AG08395 (cell line): ENCODE data around the gene TMEM267.
"Not testable (repeated sequence)": the region's sequence is repeated elsewhere in the genome, so short reads cannot be mapped to it uniquely, and the experiment has no call there.

Experiments used
- DNase-seq: peaks from one replicate; pipeline ENCODE4 v3.0.0; 2012; ENCODE audit warnings: mixed read lengths, low spot score

TMEM267 gene, protein sequence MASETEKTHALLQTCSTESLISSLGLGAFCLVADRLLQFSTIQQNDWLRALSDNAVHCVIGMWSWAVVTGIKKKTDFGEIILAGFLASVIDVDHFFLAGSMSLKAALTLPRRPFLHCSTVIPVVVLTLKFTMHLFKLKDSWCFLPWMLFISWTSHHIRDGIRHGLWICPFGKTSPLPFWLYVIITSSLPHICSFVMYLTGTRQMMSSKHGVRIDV

DNA sequence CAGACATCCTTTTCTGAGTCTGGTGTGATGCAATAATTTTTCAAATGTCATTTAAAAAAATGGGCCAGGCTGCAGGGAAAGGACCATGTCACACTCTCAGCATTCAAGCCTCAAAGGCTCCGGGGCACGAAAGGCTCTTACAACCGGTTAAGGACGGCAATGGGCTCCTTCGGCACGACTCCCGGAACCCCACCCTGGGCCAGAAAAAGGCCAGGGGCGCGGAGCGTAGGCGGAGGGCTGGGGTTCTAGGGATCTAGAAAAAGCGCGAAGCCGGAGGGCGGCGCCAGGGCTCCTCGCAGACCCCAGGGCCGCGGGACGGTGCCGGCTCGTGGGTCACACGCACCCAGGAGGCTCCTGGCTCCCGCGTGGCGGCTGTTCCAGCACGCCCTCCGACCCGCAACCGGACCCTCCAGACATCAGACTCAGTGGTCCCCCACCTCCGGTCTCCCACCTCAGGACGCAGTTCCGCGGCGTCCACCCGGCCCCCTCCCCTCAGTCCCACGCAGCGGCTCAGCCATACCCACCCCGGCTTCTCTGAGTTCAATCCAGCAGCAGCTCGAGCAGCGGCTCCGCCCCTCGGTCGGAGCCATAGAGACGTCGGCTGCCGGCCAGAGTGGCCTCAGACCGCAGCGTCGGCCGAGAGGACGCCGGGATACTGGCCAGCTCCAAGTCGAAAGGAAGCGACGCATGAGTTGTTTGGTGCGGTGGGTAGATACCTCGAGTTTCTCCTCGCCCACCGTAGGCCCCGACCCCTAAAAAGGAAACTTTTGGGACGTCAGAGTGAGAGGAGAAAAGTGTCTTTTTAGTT is at the start of gene TMEM267:
TMEM267 (minus strand) TSS at position 568 of the 808 bp plus-strand sequence. CDS start 29,896 bp downstream, outside the sequence.
- peak; percentile 90 for DNase-seq

DNA sequence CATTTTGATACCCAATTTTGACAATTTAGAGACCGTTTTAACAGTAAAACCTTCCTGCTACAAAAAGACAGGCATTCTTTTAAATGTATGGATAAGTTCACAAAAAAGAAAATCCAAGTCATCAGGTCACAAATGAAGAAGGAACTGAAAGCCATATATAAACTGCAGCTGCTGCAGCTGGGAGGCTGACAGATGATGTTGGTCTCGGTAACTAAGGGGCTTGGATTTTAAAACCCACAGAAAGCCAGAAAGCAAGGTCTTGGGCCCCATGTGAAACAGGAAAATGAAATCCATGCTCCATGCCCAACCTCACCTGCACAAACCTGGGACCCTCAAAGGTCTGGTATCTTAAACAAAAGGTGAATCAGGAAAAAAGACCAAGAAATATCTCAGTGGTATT is 47.0 kb upstream of the TMEM267 start:
- DNase-seq, result no peak

DNA sequence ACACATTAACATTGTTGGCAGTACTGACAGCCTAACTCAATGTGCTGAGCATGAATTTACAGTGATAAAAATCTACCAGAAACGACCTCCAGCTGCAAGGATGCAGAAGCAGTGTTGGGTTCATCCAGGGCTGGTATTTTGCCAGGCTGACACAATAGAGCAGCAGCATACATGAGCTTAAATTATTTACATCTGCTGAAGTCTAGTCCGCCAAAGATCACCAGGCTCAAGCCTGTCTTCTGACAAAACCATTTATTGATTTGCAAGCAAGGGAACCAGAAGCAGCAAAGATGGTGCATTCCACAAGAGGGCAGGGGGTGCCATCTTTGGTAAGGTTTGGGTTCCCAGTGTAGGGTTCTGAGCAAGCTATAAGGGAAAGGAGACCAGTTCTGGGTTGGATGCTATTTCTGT is 40.0 kb upstream of the TMEM267 start:
- no peak for DNase-seq

DNA sequence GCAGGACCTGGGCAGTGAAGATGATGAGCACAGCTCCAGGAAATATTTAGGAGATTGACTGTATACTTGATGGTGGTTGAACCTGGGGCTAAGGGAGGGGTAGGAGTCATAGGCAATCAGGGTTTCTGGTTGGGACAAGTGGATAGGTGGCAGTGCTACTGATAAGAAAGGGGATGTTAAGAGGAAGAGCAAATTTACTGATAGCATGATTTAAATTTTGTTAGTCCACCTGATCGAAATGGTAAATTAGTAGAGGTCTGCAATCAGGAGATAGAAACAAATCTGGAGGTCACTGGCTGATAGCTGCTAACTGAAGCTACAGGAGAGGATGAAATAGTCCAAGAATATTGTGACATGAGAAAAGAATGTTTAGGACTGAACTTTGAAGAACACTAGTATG is 37.0 kb upstream of the TMEM267 start:
- DNase-seq, result no peak

GRCh38 chr5:43515678-43516048 is 32.0 kb upstream of the TMEM267 start:
- no peak for DNase-seq

DNA sequence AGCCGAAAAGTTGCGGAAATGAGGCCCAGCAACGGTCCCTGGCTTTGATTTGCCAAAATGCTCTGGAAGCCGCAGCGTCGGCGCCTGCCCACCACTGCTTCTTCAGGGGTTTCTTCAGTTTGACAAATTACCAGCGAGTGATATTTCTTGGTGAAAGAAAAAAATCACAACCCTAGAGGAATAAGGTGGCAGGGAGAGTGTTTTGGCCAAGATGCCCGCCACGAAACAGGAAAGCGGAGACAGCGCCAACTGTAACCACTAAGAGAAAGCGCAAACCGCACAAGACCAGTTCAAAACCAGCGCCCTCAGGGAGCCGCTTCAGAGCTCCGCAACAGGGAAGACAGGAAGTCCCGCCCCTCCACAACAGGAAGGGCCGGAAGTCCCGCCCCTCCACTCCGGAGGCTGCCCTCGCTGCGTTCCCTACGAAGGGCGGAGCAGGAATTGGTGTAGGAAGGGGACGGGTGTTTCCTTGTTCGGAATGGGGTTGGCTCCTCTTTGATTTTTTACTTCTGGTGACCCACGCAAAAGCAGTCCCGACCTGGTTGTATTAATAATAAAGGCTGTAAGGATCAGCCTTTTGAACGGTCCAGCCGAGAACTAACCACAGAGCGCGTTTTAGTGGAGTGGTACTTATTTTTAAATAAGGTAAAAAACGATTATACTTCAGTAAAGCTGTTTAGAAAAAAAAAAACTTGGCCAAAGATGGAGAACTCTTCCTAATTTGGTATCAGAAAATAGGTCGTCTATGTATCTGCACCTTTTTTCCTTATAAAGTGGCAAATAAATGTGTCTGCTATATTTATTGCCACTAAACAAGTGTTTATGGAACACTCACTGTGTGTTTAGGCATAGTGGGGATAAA is 31.4 kb upstream of the TMEM267 start, which contains the start of gene C5orf34:
C5orf34 (minus strand) TSS at position 333 of the 862 bp plus-strand sequence. CDS start 5,809 bp downstream, outside the sequence.
- peak; percentile 99 for DNase-seq

- DNase-seq, result peak; percentile 77
Measured at GRCh38 chr5:43514471-43514815, 30.8 kb upstream of the TMEM267 start.

- DNase-seq, result no peak
Measured at GRCh38 chr5:43514025-43514424, 30.4 kb upstream of the TMEM267 start.

- DNase-seq, result not testable (repeated sequence)
Measured at GRCh38 chr5:43511062-43511461, 27.4 kb upstream of the TMEM267 start.

- no peak for DNase-seq
Measured at GRCh38 chr5:43498581-43498980, 14.9 kb upstream of the TMEM267 start.

- no peak for DNase-seq
Measured at GRCh38 chr5:43497311-43498104, 13.8 kb upstream of the TMEM267 start.

- no peak for DNase-seq
Measured at GRCh38 chr5:43491326-43491725, 7.7 kb upstream of the TMEM267 start.

DNA sequence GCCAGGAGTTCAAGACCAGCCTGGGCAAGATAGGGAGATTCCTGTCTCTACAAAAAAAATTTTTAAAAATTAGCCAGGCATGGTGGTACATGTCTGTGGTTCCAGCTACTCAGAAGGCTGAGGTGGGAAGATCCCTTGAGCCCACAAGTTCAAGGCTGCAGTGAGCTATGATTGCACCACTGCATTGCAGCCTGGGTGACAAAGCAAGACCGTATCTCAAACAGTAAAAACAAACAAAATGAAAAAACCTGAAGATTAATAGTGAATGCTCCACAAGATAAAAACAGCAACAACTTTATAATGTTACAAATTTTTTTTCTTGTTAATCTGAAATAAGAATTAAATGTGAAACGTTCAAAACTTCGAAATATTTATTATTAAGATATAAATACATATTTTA is 2.7 kb upstream of the TMEM267 start:
- DNase-seq, result no peak

DNA sequence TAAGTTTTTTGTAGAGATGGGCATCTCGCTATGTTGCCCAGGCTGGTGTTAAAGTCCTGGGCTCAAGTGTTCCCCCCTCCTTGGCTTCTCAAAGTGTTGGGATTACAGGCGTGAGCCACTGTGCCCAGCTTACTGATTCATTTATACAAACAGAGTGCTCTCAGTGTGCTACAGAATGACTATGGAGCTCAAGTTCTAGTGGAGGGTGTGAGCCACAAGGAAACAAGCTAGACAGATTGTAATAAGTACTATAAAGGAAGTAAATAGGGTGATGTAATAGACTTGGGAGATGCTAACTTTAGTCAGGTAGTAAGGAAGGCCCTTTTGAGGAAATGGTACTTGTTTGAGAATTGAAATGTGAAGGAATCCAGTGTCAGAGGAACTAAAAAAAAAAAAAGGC is 1.7 kb upstream of the TMEM267 start:
- no peak for DNase-seq

DNA sequence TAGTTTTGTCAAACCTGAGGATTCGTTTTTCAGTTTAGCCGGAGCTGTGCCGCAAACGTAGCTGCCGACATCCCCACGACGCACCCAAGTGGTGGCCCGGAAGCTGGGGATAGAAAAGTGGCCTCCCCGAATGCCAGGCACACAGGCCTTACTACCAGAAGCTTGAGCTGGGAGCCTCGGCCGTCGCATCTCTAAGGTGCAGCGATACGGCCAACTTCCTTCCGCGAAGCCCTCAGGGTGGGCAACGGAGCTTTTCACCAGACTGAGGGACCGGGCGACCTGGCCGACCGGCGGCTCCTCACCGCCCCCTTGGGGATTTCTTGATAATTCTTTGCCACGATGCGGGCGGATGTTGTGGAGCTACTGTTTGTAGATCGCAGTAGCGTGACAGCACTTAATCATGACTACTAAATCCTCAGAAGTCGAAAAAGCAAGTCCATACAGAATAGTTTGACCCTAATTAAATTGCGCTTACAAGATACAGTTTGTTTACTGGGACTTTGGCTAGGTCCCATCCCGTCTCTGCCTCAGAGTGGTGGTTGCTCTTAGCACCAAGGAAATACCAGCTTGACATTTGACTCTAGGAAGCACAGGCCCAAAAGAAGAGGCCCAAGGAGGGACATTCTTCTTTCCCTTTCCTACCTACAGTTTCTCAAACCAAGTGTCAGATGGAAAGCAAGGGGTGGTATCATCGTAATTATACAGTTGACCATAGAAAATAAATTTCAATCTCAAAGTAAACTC is 613 bp upstream of the TMEM267 start:
- DNase-seq, result peak; percentile 89

GRCh38 chr5:43482490-43483297 is 971 bp downstream of the TMEM267 start:
- peak; percentile 50 for DNase-seq

DNA sequence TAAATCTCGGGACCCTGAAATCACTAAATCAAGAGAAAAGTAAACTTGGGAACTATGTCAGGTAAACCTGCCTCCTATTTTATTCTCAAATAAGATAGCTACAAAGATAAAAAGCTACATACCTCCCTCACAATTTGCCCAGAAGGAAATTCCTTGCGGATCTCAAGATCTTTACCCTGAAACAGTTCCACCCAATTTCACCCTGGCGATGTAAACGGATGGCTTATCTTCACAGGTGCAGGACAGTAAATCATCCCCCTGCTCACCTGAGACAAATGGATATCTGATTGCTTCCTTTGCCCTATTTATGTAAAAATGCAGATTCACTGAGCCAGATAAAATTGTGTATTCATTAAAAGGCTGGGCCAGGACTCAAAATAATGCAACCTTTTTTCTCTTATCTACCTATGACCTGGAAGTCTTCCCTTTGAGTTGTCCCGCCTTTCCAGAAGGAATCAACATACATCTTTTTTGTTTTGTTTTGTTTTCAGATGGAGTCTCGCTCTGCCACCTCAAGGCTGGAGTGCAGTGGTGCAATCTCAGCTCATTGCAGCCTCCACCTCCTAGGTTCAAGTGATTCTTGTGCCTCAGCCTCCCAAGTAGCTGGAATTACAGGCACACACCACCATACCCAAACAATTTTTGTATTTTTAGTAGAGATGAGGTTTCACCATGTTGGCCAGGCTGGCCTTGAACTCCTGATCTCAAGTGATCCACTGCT is 13.8 kb downstream of the TMEM267 start:
- DNase-seq, result no peak

DNA sequence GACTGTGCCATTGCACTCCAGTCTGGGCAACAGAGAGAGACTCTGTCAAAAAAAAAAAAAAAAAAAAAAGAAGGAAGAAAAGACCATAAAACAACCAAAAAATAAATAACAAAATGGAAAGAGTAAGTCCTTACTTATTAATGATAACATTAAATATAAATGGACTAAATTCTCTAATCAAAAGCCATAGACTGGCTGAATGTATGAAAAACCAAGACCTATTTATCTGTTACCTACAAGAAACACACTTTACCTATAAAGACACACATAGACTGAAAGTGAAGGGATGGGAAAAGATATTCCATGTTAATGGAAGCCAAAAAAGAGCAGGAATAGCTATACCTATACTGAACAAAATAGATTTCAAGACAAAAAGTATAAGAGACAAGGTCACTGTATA is 16.6 kb downstream of the TMEM267 start:
- DNase-seq, result no peak

DNA sequence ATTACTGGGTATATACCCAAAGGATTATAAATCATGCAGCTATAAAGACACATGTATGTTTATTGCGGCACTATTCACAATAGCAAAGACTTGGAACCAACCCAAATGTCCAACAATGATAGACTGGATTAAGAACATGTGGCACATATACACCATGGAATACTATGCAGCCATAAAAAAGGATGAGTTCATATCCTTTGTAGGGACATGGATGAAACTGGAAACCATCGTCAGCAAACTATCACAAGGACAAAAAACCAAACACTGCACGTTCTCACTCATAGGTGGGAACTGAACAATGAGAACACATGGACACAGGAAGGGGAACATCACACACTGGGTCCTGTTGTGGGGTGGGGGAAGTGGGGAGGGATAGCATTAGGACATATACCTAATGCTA is 18.2 kb downstream of the TMEM267 start:
- DNase-seq, result not testable (repeated sequence)

GRCh38 chr5:43461066-43461465 is 22.6 kb downstream of the TMEM267 start:
- DNase-seq, result no peak
